ENCODE data around the gene OVOL1.
"Not testable (repeated sequence)": the region's sequence is repeated elsewhere in the genome, so short reads cannot be mapped to it uniquely, and the experiment has no call there.

OVOL1 gene

DNA sequence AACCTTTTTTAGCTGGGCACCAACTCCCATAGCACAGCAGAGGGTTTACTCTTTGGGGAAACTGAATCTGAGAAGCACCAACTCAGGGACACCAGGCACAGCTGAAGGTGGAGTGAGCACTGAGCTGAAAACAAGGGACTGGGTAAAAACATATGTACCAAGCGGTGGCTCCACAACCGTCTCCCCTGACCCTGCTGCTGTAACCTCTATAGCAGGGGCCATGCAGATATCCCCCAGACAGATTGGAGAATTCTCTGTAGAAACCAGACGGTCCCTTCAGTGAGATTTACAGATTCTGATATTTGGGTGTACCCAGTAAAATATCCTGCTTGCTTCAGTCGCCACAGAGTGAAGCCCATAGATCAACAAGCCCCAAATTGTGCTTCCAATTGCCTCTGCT is 42.6 kb downstream of the OVOL1 start:
- no peak for ATAC-seq
- TF ChIP-seq TCF4 (CRISPR knock-in tag; IDR thresholded peaks at IDR 0.05; ENCODE audit: borderline replicate concordance) (no peak), ESRRG (CRISPR knock-in tag; IDR thresholded peaks at IDR 0.05) (no peak), CSDC2 (CRISPR knock-in tag; IDR thresholded peaks at IDR 0.05) (no peak)

DNA sequence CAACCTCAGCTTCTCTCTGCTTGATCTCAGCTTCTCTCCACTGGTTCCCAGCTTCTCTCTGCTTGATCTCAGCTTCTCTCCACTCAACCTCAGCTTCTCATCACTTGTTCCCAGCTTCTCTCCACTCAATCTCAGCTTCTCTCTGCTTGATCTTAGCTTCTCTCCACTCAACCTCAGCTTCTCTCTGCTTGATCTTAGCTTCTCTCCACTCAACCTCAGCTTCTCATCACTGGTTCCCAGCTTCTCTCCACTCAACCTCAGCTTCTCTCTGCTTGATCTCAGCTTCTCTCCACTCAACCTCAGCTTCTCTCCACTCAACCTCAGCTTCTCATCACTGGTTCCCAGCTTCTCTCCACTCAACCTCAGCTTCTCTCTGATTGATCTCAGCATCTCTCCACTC is 45.4 kb downstream of the OVOL1 start:
- not testable (repeated sequence) for ATAC-seq

DNA sequence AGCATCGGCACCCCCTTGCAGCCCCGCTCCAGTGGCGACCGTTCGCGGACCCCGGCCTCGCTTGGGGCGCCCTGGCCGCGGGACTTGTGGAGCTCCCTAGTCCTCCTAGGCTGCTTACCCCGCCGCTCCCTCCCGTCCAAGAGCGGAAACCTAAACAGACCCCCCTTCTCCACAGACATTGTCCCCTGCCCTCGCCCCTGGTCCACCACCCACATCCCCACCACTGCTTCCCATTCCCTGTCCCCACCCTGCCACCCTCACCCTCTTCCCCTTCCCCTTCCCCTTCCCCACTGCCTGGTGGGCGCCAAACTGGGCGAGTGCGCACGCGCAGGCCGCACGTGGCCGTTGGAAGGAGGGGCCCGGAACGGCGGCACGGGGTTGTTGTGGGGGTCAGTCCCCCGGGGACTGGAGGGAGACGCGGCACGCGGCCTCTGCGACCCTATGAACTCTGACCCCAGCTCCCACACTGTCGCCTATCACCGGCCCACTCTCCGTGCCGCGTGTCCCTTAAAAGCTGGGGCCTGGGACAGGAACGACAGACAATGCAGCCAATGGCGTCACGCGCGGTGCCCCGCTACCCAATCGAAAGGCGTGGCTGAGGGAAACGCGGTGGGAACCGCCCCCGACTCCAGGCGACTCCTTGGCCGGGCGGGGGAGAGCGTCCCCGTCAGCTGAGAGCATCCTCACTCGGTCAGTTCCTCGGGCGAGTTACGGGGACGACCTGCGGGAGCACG is 46.6 kb downstream of the OVOL1 start, which contains the start of gene SNX32:
Gene SNX32, plus strand, starts transcription at position 667 of the 734 bp plus-strand sequence. CDS start 103 bp downstream, outside the sequence.
- TF ChIP-seq, protein P1, sequence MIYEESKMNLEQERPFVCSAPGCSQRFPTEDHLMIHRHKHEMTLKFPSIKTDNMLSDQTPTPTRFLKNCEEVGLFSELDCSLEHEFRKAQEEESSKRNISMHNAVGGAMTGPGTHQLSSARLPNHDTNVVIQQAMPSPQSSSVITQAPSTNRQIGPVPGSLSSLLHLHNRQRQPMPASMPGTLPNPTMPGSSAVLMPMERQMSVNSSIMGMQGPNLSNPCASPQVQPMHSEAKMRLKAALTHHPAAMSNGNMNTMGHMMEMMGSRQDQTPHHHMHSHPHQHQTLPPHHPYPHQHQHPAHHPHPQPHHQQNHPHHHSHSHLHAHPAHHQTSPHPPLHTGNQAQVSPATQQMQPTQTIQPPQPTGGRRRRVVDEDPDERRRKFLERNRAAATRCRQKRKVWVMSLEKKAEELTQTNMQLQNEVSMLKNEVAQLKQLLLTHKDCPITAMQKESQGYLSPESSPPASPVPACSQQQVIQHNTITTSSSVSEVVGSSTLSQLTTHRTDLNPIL (CRISPR knock-in tag; IDR thresholded peaks at IDR 0.05; ENCODE audit: low read depth) = no peak
- TF ChIP-seq ZC3H10 (CRISPR knock-in tag; IDR thresholded peaks at IDR 0.05) (no peak), PPARA (CRISPR knock-in tag; IDR thresholded peaks at IDR 0.05; ENCODE audit: borderline replicate concordance) (no peak), TCF4 (CRISPR knock-in tag; IDR thresholded peaks at IDR 0.05; ENCODE audit: borderline replicate concordance) (no peak), BACH2 (CRISPR knock-in tag; IDR thresholded peaks at IDR 0.05; ENCODE audit: borderline replicate concordance) (no peak), ZFP30 (CRISPR knock-in tag; IDR thresholded peaks at IDR 0.05) (no peak), OSR1 (CRISPR knock-in tag; IDR thresholded peaks at IDR 0.05) (no peak), ARNTL (CRISPR knock-in tag; IDR thresholded peaks at IDR 0.05; ENCODE audit: borderline replicate concordance, low read depth) (no peak), ZFP3 (CRISPR knock-in tag; IDR thresholded peaks at IDR 0.05) (no peak), CSDC2 (CRISPR knock-in tag; IDR thresholded peaks at IDR 0.05) (no peak), TOX (CRISPR knock-in tag; IDR thresholded peaks at IDR 0.05; ENCODE audit: borderline replicate concordance) (no peak)
- TF ChIP-seq, protein P2, sequence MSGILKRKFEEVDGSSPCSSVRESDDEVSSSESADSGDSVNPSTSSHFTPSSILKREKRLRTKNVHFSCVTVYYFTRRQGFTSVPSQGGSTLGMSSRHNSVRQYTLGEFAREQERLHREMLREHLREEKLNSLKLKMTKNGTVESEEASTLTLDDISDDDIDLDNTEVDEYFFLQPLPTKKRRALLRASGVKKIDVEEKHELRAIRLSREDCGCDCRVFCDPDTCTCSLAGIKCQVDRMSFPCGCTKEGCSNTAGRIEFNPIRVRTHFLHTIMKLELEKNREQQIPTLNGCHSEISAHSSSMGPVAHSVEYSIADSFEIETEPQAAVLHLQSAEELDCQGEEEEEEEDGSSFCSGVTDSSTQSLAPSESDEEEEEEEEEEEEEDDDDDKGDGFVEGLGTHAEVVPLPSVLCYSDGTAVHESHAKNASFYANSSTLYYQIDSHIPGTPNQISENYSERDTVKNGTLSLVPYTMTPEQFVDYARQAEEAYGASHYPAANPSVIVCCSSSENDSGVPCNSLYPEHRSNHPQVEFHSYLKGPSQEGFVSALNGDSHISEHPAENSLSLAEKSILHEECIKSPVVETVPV (CRISPR knock-in tag; IDR thresholded peaks at IDR 0.05) = no peak
- peak; percentile 100 for ATAC-seq

DNA sequence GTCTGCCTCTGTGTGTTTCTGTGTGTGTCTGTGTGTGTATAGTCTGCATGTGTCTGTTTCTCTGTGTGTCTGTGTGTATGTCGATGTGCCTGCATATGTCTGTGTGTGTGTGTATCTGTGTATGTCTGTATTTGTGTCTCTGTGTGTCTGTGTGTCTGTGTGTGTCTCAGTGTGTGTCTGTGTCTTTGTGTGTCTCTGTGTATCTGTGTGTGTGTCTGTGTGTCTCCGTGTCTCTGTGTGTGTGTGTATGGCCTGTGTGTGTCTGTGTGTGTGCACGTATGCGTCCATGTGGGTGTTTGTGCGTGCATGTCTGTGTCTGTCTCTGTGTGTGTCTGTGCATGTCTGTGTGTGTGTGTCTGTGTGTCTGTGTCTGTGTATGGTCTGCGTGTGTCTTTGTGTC is 47.3 kb downstream of the OVOL1 start:
- ATAC-seq = no peak

More for the DNA sequence above, 47.3 kb downstream of the OVOL1 start:
- no peak for TF ChIP-seq ZFP3 (CRISPR knock-in tag; IDR thresholded peaks at IDR 0.05)
- TF ChIP-seq ZNF565 (CRISPR knock-in tag; conservative IDR thresholded peaks at IDR 0.05; ENCODE audit: low read depth) = no peak
- TF ChIP-seq, protein P3, sequence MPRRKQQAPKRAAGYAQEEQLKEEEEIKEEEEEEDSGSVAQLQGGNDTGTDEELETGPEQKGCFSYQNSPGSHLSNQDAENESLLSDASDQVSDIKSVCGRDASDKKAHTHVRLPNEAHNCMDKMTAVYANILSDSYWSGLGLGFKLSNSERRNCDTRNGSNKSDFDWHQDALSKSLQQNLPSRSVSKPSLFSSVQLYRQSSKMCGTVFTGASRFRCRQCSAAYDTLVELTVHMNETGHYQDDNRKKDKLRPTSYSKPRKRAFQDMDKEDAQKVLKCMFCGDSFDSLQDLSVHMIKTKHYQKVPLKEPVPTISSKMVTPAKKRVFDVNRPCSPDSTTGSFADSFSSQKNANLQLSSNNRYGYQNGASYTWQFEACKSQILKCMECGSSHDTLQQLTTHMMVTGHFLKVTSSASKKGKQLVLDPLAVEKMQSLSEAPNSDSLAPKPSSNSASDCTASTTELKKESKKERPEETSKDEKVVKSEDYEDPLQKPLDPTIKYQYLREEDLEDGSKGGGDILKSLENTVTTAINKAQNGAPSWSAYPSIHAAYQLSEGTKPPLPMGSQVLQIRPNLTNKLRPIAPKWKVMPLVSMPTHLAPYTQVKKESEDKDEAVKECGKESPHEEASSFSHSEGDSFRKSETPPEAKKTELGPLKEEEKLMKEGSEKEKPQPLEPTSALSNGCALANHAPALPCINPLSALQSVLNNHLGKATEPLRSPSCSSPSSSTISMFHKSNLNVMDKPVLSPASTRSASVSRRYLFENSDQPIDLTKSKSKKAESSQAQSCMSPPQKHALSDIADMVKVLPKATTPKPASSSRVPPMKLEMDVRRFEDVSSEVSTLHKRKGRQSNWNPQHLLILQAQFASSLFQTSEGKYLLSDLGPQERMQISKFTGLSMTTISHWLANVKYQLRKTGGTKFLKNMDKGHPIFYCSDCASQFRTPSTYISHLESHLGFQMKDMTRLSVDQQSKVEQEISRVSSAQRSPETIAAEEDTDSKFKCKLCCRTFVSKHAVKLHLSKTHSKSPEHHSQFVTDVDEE (CRISPR knock-in tag; IDR thresholded peaks at IDR 0.05) = no peak
- TF ChIP-seq, protein P4, sequence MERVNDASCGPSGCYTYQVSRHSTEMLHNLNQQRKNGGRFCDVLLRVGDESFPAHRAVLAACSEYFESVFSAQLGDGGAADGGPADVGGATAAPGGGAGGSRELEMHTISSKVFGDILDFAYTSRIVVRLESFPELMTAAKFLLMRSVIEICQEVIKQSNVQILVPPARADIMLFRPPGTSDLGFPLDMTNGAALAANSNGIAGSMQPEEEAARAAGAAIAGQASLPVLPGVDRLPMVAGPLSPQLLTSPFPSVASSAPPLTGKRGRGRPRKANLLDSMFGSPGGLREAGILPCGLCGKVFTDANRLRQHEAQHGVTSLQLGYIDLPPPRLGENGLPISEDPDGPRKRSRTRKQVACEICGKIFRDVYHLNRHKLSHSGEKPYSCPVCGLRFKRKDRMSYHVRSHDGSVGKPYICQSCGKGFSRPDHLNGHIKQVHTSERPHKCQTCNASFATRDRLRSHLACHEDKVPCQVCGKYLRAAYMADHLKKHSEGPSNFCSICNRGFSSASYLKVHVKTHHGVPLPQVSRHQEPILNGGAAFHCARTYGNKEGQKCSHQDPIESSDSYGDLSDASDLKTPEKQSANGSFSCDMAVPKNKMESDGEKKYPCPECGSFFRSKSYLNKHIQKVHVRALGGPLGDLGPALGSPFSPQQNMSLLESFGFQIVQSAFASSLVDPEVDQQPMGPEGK (CRISPR knock-in tag; IDR thresholded peaks at IDR 0.05; ENCODE audit: borderline replicate concordance) = no peak
- TF ChIP-seq BACH2 (CRISPR knock-in tag; IDR thresholded peaks at IDR 0.05; ENCODE audit: borderline replicate concordance) = no peak
- no peak for TF ChIP-seq OSR1 (CRISPR knock-in tag; IDR thresholded peaks at IDR 0.05)
- TF ChIP-seq ISL1 (CRISPR knock-in tag; IDR thresholded peaks at IDR 0.05) = no peak
- TF ChIP-seq, protein P5, sequence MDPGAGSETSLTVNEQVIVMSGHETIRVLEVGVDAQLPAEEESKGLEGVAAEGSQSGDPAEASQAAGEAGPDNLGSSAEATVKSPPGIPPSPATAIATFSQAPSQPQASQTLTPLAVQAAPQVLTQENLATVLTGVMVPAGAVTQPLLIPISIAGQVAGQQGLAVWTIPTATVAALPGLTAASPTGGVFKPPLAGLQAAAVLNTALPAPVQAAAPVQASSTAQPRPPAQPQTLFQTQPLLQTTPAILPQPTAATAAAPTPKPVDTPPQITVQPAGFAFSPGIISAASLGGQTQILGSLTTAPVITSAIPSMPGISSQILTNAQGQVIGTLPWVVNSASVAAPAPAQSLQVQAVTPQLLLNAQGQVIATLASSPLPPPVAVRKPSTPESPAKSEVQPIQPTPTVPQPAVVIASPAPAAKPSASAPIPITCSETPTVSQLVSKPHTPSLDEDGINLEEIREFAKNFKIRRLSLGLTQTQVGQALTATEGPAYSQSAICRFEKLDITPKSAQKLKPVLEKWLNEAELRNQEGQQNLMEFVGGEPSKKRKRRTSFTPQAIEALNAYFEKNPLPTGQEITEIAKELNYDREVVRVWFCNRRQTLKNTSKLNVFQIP (CRISPR knock-in tag; IDR thresholded peaks at IDR 0.05; ENCODE audit: borderline replicate concordance, low read depth) = no peak
- TF ChIP-seq PPARA (CRISPR knock-in tag; IDR thresholded peaks at IDR 0.05; ENCODE audit: borderline replicate concordance) = no peak
